ENCODE measurements around the gene RCSD1.

The RCSD1 gene

DNA sequence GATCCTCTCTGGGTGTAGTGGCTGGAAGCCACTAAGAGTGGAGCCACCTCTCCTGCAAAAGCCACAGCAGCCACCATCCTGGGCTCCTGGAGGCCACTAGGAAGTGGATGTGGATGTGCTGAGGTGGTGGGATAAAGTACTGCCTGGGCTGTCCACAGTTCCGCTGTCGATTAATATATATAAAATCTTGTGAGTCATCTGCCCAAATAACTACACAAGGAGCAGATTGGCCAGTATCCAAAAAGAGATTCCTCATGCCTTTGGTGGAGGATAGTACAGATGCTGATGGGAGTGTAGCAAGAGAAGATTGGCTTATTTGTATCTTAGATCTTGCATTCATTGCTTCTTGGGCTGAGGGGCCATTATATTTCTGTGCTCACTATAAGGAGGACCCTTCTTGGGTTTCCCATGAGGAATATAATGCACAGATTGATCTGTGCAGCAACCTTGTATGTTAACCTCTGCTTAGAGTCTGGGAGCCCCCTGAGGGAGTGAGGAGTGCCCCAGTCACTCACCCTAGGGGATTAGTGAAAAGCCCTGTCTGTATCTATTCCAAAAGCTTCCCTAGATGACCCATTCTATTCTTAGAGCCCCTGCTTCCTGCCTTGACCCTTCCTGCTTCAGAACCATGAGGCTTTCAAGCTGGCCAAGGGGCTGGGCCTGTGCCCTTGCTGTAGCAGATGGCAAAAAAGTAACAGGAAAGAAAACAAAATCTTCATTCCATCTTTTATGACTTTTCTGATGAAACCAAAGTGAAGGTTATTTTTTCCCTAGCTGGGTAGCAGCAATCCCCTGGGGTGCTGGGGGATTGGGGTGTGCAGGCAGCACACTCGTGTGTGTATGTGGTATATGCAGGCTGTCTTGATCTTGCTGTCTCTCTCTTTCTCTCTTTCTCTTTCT, 31.7 kb downstream of the RCSD1 start:
- no peaks in the 10 kb centered on the region; the same call in 1 of the 2 replicates for H3K4me1 ChIP-seq (ENCODE audit: low read length)
- H3K9ac ChIP-seq (ENCODE audit: low read length), result no peak overlapping the region
- no peaks in the 10 kb centered on the region for H4K20me1 ChIP-seq (ENCODE audit: insufficient read depth, low read length)
- no peaks in the 10 kb centered on the region for H3K9me3 ChIP-seq (ENCODE audit: insufficient read depth, low read length)
- H2AFZ ChIP-seq (ENCODE audit: low read depth, low read length), result no peak overlapping the region
- no peak overlapping the region for H3K27ac ChIP-seq (ENCODE audit: low read length)
- H3K79me2 ChIP-seq (ENCODE audit: low read length), result no peaks in the 10 kb centered on the region
- no peaks in the 10 kb centered on the region for H3K36me3 ChIP-seq (replicated peaks; ENCODE audit: low read depth, low read length)
- H3K27me3 ChIP-seq (ENCODE audit: low read depth, low read length), result no peaks in the 10 kb centered on the region
- no peak overlapping the region for H3K4me2 ChIP-seq (ENCODE audit: low read length)
- no peak overlapping the region for H3K4me3 ChIP-seq (ENCODE audit: low read length)
- TF ChIP-seq EZH2phosphoT487 (IDR thresholded peaks at IDR 0.05; ENCODE audit: low read depth), result no peak
- TF ChIP-seq, protein P1, sequence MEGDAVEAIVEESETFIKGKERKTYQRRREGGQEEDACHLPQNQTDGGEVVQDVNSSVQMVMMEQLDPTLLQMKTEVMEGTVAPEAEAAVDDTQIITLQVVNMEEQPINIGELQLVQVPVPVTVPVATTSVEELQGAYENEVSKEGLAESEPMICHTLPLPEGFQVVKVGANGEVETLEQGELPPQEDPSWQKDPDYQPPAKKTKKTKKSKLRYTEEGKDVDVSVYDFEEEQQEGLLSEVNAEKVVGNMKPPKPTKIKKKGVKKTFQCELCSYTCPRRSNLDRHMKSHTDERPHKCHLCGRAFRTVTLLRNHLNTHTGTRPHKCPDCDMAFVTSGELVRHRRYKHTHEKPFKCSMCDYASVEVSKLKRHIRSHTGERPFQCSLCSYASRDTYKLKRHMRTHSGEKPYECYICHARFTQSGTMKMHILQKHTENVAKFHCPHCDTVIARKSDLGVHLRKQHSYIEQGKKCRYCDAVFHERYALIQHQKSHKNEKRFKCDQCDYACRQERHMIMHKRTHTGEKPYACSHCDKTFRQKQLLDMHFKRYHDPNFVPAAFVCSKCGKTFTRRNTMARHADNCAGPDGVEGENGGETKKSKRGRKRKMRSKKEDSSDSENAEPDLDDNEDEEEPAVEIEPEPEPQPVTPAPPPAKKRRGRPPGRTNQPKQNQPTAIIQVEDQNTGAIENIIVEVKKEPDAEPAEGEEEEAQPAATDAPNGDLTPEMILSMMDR (IDR thresholded peaks at IDR 0.05; ENCODE audit: low read depth, low read length), result no peak

DNA sequence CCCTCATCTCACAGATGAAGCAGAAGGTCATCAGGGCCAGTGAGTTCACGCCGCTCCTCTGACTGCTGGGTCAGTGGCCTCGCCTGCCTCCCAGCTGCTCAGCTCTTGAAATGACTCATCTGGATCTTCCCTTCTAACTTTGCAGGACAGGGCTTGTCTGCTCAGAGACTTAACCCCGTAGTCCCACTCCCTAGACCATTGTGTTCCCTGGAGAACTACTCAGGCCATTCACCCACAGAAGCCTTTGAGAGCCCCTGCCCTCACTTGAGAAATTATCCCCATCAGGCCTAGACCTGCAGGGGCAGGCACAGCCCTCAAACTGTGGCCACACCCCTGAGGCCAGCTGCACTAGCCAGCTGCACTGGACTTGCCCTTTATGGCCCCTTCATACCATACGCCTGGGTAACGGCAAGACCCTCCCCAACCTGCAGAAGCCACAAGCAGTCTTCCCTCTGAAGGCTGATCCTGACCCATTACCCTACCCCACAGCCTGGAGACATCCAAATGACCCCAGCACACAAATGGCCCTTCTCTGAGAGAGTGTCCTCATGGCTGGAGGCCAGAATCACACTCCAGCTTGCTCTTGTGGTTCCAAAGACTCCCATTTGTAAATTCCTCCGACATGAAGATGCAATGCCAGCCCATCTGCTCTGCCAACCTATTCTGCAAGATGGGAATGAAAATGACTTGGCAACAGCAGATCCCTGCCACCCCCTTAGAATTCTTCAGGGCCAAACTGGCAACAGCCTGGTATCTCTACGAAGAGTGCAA, 33.2 kb downstream of the RCSD1 start:
- Histone ChIP-seq H3K4me3 (ENCODE audit: low read length) (no peak overlapping the region), H3K27me3 (ENCODE audit: low read depth, low read length) (no peaks in the 10 kb centered on the region), H3K36me3 (replicated peaks; ENCODE audit: low read depth, low read length) (no peaks in the 10 kb centered on the region), H3K9ac (ENCODE audit: low read length) (no peak overlapping the region), H2AFZ (ENCODE audit: low read depth, low read length) (no peak overlapping the region), H3K9me3 (ENCODE audit: insufficient read depth, low read length) (no peaks in the 10 kb centered on the region), H3K4me1 (ENCODE audit: low read length) (peaks cover 7% of the 10 kb centered on the region), H3K79me2 (ENCODE audit: low read length) (no peaks in the 10 kb centered on the region), H3K4me2 (ENCODE audit: low read length) (no peak overlapping the region), H3K27ac (ENCODE audit: low read length) (no peak overlapping the region), H4K20me1 (ENCODE audit: insufficient read depth, low read length) (no peaks in the 10 kb centered on the region)
- TF ChIP-seq, protein P1 (IDR thresholded peaks at IDR 0.05; ENCODE audit: low read depth, low read length), result no peak
- no peak for TF ChIP-seq EZH2phosphoT487 (IDR thresholded peaks at IDR 0.05; ENCODE audit: low read depth)

DNA sequence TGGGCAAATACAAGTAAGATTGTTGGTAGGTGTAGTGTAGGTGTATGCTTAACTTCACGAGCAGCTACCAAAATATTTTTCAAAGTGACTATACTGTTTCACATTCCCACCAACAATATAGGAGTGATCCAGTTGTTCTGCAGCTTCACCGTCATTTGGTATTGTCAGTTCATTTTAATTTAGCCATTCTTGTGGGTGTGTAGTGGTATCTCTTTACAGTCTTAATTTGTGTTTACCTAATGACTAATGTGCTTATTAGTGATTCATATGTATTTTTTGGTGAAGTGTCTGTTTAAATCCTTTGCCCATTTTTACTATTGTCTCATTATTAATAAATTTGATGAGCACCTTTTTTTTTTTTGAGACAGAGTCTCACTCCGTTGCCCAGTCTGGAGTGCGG, 35.4 kb downstream of the RCSD1 start:
- no peak overlapping the region for H3K4me2 ChIP-seq (ENCODE audit: low read length)
- H3K4me1 ChIP-seq (ENCODE audit: low read length), result peaks cover 25% of the 10 kb centered on the region
- no peaks in the 10 kb centered on the region for H3K27me3 ChIP-seq (ENCODE audit: low read depth, low read length)
- no peak overlapping the region for H3K9ac ChIP-seq (ENCODE audit: low read length)
- no peak overlapping the region for H2AFZ ChIP-seq (ENCODE audit: low read depth, low read length)
- no peaks in the 10 kb centered on the region for H3K79me2 ChIP-seq (ENCODE audit: low read length)
- no peak overlapping the region for H3K4me3 ChIP-seq (ENCODE audit: low read length)
- no peaks in the 10 kb centered on the region for H3K36me3 ChIP-seq (replicated peaks; ENCODE audit: low read depth, low read length)
- no peaks in the 10 kb centered on the region for H3K9me3 ChIP-seq (ENCODE audit: insufficient read depth, low read length)
- no peaks in the 10 kb centered on the region for H4K20me1 ChIP-seq (ENCODE audit: insufficient read depth, low read length)
- H3K27ac ChIP-seq (ENCODE audit: low read length), result no peak overlapping the region
- TF ChIP-seq, protein P1 (IDR thresholded peaks at IDR 0.05; ENCODE audit: low read depth, low read length), result no peak
- no peak for TF ChIP-seq EZH2phosphoT487 (IDR thresholded peaks at IDR 0.05; ENCODE audit: low read depth)

DNA sequence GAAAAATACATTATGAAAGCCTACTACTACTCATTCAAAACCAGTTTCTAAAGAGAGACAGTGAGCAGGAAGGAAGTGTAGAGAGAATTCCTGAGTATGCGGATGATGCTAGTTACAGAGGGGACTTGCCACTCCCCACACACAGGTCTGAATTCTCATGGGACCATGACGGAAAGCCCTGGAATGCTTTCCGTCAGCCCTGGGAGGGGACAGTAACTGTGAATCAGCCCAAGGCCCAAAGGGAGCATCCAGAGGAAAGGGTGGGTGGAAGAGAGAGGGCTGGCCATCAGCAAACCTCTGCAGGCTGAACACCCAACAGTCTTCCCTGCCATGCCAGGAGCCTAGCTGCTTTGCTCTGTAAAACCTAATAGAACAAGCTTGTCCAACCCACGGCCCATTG, 36.4 kb downstream of the RCSD1 start:
- Histone ChIP-seq H3K4me1 (ENCODE audit: low read length) (peaks cover 25% of the 10 kb centered on the region), H4K20me1 (ENCODE audit: insufficient read depth, low read length) (no peaks in the 10 kb centered on the region), H3K9ac (ENCODE audit: low read length) (no peak overlapping the region), H3K27me3 (ENCODE audit: low read depth, low read length) (no peaks in the 10 kb centered on the region), H3K79me2 (ENCODE audit: low read length) (no peaks in the 10 kb centered on the region), H2AFZ (ENCODE audit: low read depth, low read length) (no peak overlapping the region), H3K9me3 (ENCODE audit: insufficient read depth, low read length) (no peaks in the 10 kb centered on the region), H3K4me3 (ENCODE audit: low read length) (no peak overlapping the region), H3K4me2 (ENCODE audit: low read length) (no peak overlapping the region), H3K27ac (ENCODE audit: low read length) (no peak overlapping the region), H3K36me3 (replicated peaks; ENCODE audit: low read depth, low read length) (no peaks in the 10 kb centered on the region)
- TF ChIP-seq, protein P1 (IDR thresholded peaks at IDR 0.05; ENCODE audit: low read depth, low read length), result no peak
- TF ChIP-seq EZH2phosphoT487 (IDR thresholded peaks at IDR 0.05; ENCODE audit: low read depth), result no peak
